GM20000 (cell line): ENCODE results near the gene PRKCZ.

Experiments used
- DNase-seq: peaks from one replicate; pipeline ENCODE4 v3.0.0; 2012; ENCODE audit warnings: low spot score
- CTCF ChIP-seq: IDR thresholded peaks from 2 replicates; pipeline ENCODE4 v1.5.1; 2012; ENCODE audit warnings: mild to moderate bottlenecking, control low read depth; ENCODE audit errors: extremely low read depth, missing control alignments

The PRKCZ gene

DNA sequence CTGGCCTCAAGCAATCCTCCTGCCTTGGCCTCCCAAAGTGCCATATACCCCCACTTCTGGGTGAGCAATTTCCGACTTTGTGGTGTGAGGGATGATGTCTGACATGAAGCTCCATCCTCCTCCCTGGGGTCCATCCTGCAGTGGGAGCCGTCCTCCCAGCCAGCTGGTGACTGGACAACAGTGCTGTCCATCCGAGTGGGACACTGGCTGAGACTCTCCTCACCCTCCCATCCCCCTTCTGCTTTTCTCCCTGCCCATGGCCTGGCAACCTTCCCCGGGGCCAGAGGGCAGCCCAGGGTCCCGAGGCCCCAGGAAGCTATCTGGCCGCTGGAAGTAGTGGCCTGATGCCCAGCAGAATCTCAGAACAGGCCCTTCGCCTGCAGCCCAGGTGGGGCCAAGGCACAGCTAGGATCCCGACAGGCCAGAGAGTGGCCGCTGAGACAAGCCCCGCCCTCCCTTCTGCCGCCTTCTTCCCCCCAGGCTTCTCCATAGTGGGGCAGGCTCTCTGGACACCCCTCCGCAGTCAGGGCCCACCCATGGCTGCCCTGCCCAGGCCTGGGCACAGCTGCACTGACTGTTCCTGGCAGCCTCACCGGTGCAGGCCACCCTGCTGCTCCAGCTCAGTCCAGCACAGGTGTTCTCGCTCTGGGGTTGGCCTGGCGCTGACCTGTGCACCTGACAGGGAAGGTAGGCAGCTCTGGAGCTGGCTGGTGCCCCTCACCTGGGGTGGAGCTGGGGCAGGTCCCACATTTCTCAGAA, 152.8 kb downstream of the PRKCZ start:
- TF ChIP-seq CTCF, result no peak

GRCh38 chr1:2203671-2204414, 153.6 kb downstream of the PRKCZ start:
- no peak for TF ChIP-seq CTCF
- DNase-seq, result no peak

More for the DNA sequence above, 152.8 kb downstream of the PRKCZ start:
- no peak for DNase-seq

- no peak for TF ChIP-seq CTCF
- DNase-seq, result peak; percentile 99
Measured at GRCh38 chr1:2204415-2205190, 154.4 kb downstream of the PRKCZ start.

- no peak for TF ChIP-seq CTCF
- DNase-seq, result no peak
Measured at GRCh38 chr1:2205191-2205952, 155.2 kb downstream of the PRKCZ start.

DNA sequence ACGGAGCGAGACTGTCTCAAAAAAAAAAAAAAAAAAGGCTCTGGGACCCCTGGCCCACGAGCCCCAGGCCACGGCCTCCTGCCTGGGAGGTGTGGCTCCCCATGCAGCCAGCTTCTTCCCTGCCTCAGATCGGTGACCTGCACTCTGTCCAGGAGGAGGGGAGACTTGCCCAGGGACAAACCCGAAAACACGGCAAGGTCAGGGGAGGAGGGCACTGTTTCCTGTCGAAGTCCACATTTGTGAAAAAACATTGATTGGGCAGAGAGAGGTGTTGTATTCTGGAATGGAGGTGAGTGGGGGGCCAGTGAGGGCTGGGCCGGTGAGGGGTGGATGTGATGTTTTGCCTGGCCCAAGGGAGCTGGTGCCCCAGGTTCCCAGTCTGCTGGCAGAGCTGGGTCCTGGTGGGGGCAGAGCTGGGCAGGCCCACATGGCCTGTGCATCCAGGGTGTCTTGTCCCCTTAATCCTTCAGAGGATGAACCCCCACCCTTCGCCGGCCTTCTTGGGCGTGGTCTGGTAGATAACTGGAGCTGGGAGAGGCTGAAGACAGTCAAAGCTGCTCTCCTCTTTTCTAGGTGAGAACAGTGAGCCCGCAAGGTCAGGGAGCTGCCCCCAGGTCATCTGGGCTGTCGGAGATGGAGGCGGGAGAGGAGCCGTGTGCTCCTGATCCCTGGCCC, 156.7 kb downstream of the PRKCZ start:
- no peak for TF ChIP-seq CTCF
- peak; percentile 21 for DNase-seq

- DNase-seq, result no peak
- TF ChIP-seq CTCF, result no peak
Measured at GRCh38 chr1:2208309-2209239, 158.4 kb downstream of the PRKCZ start.
